HEK293 (cell line): ENCODE results near the gene PARP3.

Source experiments
- BCL11B ChIP-seq: fragments of 450-650 bp; formaldehyde crosslinking; IDR thresholded peaks from 2 replicates; pipeline ENCODE4 v1.5.1; 2016; ENCODE audit warnings: low read depth, missing biosample characterization, missing genetic modification characterization
- KLF16 ChIP-seq: fragments of 450-650 bp; formaldehyde crosslinking; IDR thresholded peaks from 2 replicates; pipeline ENCODE4 v1.5.1; 2017; ENCODE audit warnings: missing biosample characterization, missing genetic modification characterization
- MYNN ChIP-seq: fragments of 450-650 bp; formaldehyde crosslinking; IDR thresholded peaks from 2 replicates; pipeline ENCODE4 v1.5.1; 2016; ENCODE audit warnings: missing biosample characterization, missing genetic modification characterization, borderline replicate concordance
- OVOL3 ChIP-seq: fragments of 450-650 bp; formaldehyde crosslinking; IDR thresholded peaks from 2 replicates; pipeline ENCODE4 v1.5.1; 2016; ENCODE audit warnings: missing biosample characterization, missing genetic modification characterization
- ZFP41 ChIP-seq: fragments of 450-650 bp; formaldehyde crosslinking; IDR thresholded peaks from 2 replicates; pipeline ENCODE4 v1.5.1; 2016; ENCODE audit warnings: missing biosample characterization, missing genetic modification characterization, borderline replicate concordance
- ZNF138 ChIP-seq: fragments of 450-650 bp; formaldehyde crosslinking; IDR thresholded peaks from 2 replicates; pipeline ENCODE4 v1.5.1; 2016; ENCODE audit warnings: missing biosample characterization, missing genetic modification characterization, borderline replicate concordance
- ZNF513 ChIP-seq: fragments of 450-650 bp; IDR thresholded peaks from 2 replicates; pipeline ENCODE4 v1.5.1; 2018; ENCODE audit warnings: missing biosample characterization, missing genetic modification characterization
- ZNF785 ChIP-seq: fragments of 450-650 bp; formaldehyde crosslinking; IDR thresholded peaks from 2 replicates; pipeline ENCODE4 v1.5.1; 2016; ENCODE audit warnings: missing biosample characterization, missing genetic modification characterization

DNA sequence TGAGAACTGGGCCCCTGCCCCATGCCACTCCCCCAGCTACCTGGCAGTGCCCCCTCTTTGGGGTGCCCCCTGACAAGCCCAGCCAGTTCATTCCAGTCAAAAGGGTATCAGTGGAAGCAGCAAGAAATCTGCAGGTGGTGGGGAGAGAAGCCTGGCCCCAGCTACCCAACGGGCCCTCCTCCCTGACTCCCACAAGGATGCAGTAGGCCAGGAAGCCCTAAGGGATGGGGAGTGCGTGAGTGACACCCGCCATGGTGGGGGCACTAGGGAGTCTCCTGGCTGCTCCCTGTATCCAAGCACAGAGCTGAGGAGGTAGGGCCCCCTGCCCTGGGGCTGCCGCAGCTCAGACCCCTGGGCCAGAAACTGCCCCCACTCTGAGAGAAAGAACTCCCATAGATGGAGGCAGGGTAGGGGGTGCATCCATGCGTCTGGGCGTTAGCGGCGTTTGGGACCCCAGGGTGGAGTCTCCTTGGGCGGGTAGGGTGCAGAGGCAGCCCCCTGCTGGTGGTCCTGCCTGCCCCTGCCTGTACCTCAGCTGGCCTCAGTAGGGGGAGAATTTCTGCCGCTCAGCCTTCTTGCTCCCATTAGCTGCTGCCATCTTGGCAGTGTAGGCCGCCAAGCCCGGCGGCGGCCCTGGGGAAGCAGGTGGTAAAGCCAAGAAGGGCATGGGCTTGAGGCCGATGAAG lies 15.5 kb downstream of the PARP3 start:
- TF ChIP-seq ZNF785: no peak
- TF ChIP-seq BCL11B: no peak
- TF ChIP-seq KLF16 (tag by site-specific recombination): no peak
- TF ChIP-seq MYNN: no peak
- TF ChIP-seq OVOL3 (tag by site-specific recombination): no peak
- TF ChIP-seq ZNF138: no peak
- no peak for TF ChIP-seq ZFP41 (tag by site-specific recombination)
- TF ChIP-seq ZNF513 (tag by site-specific recombination): no peak
